ENCODE data around the gene ATP5MC3. TPM values are rescaled to one million over a fixed set of nuclear protein-coding genes. Genes with fewer than 3 reads are reported as not detected.

ATP5MC3 gene
- total and polyA plus RNA-seq, 8 donors: 36.8 to 118 (median 66.2) TPM

DNA sequence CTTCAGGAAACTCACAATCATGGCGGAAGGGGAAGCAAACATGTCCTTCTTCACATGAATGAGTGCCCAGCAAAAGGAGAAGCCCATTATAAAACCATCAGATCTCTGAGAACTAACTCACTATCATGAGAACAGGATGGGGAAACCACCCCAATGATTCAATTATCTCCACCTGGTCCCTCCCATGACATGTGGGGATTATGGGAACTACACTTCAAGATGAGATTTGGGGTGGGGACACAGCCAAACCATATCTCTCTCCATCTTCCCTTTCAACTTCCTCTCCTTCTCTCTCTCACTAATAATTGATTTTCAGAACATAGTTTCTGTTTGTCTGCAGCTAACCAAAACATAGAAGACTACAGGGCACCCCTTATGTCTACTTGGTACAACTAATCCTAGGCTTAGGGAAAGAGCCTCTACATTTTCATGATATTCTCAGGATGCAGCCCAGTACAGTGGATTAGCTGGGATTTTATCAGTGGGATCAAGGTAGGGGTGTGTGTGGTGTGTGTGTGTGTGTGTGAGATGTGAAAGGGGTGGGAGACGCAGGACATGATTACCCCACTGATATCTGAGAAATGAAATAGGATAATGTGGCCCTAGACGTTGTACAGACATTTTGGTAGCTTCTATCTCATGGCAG lies 10.7 kb downstream of the ATP5MC3 start:
- no peaks in the 10 kb centered on the region for H3K9me3 ChIP-seq
- no peak for DNase-seq
- H3K36me3 ChIP-seq: no peaks in the 10 kb centered on the region
- H3K4me1 ChIP-seq: peaks cover 0 to 21% (median 14%) of the 10 kb centered on the region in 3 donors
- ATAC-seq: no peak
- intact Hi-C loops (cut with DNase I): no loop called here
- no peaks in the 10 kb centered on the region for H3K27me3 ChIP-seq
- WGBS, 2 donors: 81 to 84% methylated on average over 3 of the region's 3 CpGs
- H3K4me3 ChIP-seq: no peak overlapping the region
- no peak for FAIRE-seq
- TF ChIP-seq, protein P1, sequence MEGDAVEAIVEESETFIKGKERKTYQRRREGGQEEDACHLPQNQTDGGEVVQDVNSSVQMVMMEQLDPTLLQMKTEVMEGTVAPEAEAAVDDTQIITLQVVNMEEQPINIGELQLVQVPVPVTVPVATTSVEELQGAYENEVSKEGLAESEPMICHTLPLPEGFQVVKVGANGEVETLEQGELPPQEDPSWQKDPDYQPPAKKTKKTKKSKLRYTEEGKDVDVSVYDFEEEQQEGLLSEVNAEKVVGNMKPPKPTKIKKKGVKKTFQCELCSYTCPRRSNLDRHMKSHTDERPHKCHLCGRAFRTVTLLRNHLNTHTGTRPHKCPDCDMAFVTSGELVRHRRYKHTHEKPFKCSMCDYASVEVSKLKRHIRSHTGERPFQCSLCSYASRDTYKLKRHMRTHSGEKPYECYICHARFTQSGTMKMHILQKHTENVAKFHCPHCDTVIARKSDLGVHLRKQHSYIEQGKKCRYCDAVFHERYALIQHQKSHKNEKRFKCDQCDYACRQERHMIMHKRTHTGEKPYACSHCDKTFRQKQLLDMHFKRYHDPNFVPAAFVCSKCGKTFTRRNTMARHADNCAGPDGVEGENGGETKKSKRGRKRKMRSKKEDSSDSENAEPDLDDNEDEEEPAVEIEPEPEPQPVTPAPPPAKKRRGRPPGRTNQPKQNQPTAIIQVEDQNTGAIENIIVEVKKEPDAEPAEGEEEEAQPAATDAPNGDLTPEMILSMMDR (IDR thresholded peaks at IDR 0.05): no peak
- no peak overlapping the region for H3K27ac ChIP-seq

DNA sequence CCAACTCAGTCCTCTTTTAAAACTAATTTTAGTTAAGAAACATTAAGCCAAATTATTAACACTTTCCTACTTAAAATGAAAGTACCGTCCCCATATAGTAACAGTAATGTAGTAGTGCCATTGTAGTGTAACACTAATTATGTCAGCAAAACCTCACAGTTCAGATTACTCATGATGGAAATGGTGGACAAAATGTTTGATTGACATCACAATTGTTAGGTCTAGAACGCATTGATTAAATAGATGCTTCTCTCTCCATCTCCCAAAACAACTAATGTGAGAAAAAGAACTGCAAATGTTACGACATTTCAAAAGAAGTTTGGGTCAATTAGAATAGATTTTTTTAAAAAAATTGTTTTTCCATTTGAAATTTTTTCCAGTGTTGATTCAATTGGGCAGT lies 12.3 kb downstream of the ATP5MC3 start:
- FAIRE-seq: peak; percentile 20
- WGBS, 2 donors: 39 to 44% methylated on average over 3 of the region's 3 CpGs

DNA sequence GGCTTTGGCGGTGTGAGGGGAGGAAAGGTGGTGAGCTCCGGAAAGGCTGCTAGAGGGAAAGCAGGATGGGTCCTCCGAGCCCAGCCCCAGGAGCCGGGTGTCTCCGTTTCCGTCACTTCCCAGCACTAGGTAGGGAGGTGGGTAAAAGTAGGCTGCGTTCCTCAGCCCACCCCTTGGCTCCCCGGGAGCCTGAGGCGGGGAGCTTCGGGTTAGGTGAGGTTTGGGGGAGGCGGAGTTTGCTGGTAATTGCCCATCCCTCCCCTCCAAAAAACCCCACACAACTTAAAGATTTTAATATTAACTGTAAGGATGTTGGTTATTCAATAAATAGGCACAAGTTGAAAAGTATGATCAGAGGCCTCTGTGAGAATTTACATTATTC lies 13.0 kb downstream of the ATP5MC3 start:
- no peak for FAIRE-seq
- Histone ChIP-seq H3K9me3 (no peaks in the 10 kb centered on the region), H3K27ac (peak overlapping the region; percentile 35 to 94 (median 90)), H3K27me3 (no peaks in the 10 kb centered on the region), H3K4me3 (peak overlapping the region; percentile 61 to 94 (median 91)), H3K4me1 (peaks cover 0 to 23% (median 14%) of the 10 kb centered on the region in 3 donors), H3K36me3 (no peaks in the 10 kb centered on the region)
- no peak for DNase-seq
- intact Hi-C loops (cut with DNase I): no loop called here
- ATAC-seq: peak in 1 of 4 donors; percentile 22
- TF ChIP-seq, protein P1 (IDR thresholded peaks at IDR 0.05): no peak
- 0 to 1% methylated on average over 11 of the region's 11 CpGs for WGBS, 2 donors

More for the DNA sequence above, 12.3 kb downstream of the ATP5MC3 start:
- intact Hi-C loops (cut with DNase I): no loop called here
- H3K9me3 ChIP-seq: no peaks in the 10 kb centered on the region
- H3K4me1 ChIP-seq: peaks cover 0 to 23% (median 14%) of the 10 kb centered on the region in 3 donors
- H3K27ac ChIP-seq: peak overlapping the region in 2 of 4 donors; percentile 92 to 94
- H3K27me3 ChIP-seq: no peaks in the 10 kb centered on the region
- DNase-seq (no peak), ATAC-seq (no peak)
- H3K36me3 ChIP-seq: no peaks in the 10 kb centered on the region
- H3K4me3 ChIP-seq: peak overlapping the region in 2 of 4 donors; percentile 88 to 94
- TF ChIP-seq, protein P1 (IDR thresholded peaks at IDR 0.05): no peak

DNA sequence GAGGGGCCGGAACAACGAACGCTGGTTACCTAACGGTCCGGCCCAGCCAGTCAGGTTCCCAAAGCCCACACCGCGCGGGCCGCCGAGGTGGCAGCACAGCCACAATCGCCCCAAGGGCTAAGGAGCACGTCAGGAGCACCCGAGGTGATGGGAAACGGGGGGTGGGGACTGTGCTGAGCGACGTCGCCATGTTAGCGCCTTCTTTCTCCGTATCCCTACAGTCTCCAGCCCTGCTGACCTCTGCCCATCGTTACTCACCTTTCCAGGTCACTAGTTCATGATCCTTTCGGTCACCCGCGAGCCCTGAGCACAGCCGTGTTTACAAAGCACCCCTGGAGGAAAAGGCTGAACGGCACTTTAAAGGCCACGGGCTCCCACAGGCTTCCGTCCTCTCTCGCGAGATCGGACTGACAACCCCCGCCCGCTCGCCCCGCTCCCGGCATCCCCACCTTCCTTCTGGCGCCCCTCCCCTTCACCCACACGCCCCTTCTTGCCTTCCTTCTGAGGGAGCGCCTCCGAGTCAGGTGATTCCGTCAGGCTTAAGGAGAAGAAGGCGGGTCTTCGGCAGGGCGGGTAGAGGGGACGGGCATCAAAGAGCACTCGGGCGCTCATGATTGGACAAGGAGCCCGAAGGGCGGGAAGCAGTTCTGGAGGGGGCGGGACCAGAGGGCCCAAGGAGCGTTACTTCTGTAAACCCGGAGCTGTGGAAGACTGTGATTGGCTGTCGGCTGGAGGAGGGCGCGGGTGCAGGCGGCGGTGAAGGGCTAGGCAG lies 13.5 kb downstream of the ATP5MC3 start, which contains the start of gene ATF2:
Gene ATF2 (minus strand): TSS at position 412 of the 772 bp plus-strand sequence. CDS start 31,760 bp downstream, outside the sequence.
- H3K4me3 ChIP-seq: peak within 1 kb of the TSS; percentile 61 to 94 (median 91)
- 0% methylated on average over 50 to 56 of the region's 56 CpGs for WGBS, 2 donors

More for the DNA sequence above, 13.5 kb downstream of the ATP5MC3 start, which contains the start of gene ATF2:
- peak; percentile 94 to 98 (median 95) for ATAC-seq
- Histone ChIP-seq H3K4me1 (peaks cover 0 to 23% (median 14%) of the 10 kb centered on the region in 3 donors), H3K36me3 (no peaks in the 10 kb centered on the region), H3K27ac (peak within 1 kb of the TSS; percentile 81 to 94 (median 90)), H3K9me3 (no peaks in the 10 kb centered on the region), H3K27me3 (no peaks in the 10 kb centered on the region)
- peak; percentile 98 for FAIRE-seq
- peak; percentile 93 to 100 (median 99) for DNase-seq
- TF ChIP-seq, protein P1 (IDR thresholded peaks at IDR 0.05): no peak
- intact Hi-C loops (cut with DNase I): no loop called here

All from pancreas (tissue), 10 donors.